Activated CD4-positive, alpha-beta T cell treated with anti-CD3 and anti-CD28 coated beads, Interleukin-2, amount 50 U/mL, for 24 hours (primary cell): ENCODE measurements around the gene FERMT3.

Experiments
- DNase-seq, 2 donors: peaks; one replicate each; pipeline ENCODE4 v3.0.0-alpha.2; 2020; ENCODE audit warnings: low read depth in 1 of 2, low spot score in 1 of 2

Gene FERMT3

DNA sequence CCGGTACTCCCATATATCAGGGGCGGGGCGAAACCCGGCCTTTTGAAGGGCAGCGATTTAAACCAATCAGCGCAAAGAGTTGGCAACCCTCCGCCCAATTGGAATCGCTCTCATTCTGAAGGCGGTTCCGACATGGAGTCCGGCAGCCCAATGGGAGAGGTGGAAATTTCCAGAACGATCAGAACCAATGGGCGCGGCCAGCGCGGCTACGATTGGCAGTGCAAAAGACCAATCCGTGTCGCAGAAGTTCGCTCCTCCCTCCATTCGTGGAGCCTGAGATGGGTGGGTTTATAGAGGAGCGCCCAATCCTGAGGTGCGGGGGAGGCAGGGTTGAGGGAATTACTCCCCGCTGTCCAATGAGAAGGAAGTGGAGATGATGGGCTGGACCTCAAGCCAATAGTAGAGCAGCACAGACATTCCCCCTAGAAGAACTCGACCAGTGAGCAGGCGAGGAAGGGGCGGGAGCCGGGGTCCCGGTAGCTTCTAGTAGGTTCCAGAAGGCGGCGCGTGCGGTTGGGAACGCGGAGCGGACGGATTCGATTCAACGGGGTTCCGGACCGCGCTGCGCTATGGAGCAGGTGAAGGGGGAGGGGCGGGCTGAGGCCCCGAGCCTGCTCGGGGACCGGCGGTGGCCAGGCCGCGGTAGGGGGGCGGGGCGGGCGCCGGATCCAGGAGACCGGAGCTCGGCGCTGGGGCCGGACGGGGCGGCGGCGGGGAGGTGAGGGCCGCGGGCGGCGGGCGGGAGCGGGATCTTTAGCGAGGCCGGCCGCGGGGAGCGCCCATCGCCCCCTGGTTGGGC is 20.6 kb upstream of the FERMT3 start, which contains the start of gene STIP1:
TSS of gene STIP1 (plus strand) at position 479 of the 799 bp plus-strand sequence. CDS start at position 570, 91 bp downstream.
- DNase-seq = peak; percentile 94 to 99

DNA sequence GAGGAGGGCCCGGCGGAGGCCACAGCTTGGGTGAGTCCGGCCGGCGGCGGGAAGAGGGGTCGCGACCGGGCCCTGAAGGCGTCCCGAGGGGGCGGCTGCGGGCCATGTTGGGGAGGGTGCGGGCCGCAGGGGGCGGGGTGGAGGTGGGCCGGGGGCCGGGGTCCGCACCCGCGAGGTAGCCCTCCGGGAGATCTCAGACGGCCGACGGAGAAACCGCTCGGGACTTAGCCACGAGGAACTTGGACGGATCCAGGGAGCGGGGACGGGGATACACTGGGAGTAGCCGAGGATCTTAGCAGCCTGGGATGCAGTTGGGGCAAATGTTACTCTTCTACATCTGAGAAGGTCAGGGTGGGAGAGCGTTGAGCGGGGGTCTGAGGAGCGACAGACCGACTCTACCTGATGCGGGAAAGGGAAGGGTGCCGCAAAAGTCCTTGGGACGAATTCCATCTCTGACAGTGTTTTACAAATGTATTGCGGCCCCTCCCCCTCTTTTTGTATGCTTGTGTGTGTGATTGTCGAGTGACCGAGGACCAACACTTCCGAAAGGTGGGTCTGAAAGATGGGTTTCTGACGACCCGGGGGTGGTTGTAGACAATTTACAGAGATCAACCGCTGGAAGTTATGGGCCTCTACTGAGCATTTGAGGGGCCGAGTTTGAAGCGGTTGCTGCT is 19.9 kb upstream of the FERMT3 start:
- peak in 1 of 2 donors; percentile 33 for DNase-seq

DNA sequence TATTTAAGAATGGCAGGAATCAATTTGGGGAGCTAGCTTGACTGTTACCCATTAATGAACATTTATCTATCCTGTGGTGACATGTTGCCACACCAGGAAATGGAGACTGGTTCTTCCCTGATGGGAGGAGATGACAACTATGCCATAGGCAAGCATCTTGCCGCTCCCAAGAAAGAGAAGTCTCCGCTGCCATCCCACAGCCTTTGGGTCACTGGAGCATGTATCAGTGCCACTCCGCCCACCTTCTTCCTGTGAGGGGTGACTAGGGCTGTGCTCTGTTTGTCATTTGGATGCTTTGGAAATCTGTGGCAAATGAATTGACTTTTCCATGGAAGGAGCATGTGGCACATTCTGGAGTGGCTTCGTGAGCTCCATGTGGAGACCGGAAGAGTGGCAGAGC is 14.1 kb upstream of the FERMT3 start:
- no peak for DNase-seq

DNA sequence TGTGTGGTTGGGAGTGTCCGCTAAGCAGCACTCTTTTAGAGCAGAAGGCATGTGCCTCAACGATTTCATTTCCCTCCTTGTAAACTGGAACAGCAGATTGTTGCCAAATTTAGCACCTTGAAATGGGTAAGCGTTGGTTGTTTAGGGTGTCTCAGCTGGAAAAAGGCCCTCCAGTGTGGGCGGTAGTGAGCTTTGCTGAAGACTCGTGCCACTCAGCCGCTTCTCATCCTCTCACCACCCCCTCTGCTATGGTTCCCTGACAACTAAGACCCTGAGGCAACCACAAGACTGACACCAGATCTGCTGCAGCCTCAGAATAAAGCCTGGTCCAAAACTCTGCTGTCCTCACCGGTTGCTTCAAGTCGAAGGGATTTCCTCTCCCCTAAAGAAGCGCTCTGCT is 9.9 kb upstream of the FERMT3 start:
- DNase-seq = no peak

DNA sequence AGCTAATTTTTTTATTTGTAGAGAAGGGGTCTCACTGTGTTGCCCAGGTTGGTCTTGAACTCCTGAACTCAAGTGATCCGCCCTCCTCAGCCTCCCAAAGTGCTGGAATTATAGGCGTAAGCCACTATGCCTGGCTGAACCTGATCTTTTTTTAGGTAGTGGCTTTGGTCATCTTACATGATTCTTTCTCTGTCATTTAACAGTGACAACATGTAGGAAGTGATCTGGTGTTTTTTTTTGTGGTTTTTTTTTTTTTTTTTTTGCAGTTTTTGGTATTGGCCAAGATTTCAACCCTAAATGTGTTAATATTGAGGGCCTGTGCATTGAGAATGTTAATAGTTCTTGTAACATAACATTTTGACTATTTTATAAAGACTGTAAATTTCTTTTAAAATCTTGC is 8.0 kb upstream of the FERMT3 start:
- no peak for DNase-seq

DNA sequence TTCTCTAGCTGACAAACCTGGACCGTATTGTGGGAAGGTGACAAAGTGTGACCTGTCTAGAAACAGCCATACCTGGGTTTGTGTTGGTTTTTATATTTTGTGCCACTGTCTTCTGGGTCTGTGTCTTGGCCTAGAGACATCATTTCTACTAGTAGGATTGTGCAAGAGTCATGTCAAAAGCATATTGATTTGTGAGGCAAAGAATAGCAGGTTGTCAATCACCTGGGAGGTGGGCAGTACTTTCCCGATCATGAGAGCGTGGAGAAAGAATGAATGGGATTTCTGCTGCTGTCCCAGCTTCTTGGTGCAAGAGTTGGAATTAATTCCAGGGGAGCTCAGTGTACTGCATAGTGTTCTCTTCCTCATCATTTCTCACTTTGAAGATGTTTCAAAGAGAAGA is 5.0 kb upstream of the FERMT3 start:
- no peak for DNase-seq

DNA sequence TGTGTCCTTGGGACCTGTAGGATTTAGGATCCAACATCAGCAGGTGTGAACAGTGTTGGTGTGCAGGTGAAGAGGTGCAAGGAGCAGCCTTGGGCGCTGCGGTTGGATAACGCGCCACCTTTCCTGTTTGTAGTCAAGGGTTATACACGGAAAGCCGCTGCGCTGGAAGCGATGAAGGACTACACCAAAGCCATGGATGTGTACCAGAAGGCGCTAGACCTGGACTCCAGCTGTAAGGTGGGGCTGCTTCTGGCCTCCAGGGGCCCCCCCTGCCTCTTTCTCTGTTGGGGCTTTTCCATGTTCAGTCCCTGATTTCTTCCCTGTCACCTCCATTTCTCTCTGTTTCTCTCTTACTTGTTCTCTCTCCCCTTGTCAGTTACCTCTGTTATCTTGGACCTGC is 3.5 kb upstream of the FERMT3 start:
- DNase-seq = no peak

DNA sequence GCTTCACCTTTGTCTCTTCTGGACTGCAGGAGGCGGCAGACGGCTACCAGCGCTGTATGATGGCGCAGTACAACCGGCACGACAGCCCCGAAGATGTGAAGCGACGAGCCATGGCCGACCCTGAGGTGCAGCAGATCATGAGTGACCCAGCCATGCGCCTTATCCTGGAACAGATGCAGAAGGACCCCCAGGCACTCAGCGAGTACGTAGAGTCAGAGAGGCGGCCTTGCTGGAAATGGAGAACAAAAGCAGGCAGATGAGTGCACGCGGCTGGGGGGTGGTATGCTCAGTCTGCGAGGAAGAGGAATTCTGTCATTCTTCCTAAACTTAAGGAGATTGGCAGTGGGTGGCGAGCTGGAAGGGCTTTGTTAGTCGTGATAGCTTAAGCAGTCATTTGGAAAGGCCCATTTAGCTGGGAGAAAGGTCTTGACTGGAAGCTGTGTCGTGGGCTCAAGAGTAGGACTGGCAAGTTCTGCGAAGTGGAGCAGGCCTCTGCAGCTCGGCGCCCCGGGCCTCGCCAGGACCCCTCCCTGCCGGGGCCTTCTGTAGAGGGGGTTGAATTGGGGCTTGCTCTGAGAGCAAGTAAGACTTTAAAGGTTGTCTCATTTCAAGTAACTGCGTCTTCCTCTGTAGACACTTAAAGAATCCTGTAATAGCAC is 3.0 kb upstream of the FERMT3 start:
- no peak for DNase-seq

DNA sequence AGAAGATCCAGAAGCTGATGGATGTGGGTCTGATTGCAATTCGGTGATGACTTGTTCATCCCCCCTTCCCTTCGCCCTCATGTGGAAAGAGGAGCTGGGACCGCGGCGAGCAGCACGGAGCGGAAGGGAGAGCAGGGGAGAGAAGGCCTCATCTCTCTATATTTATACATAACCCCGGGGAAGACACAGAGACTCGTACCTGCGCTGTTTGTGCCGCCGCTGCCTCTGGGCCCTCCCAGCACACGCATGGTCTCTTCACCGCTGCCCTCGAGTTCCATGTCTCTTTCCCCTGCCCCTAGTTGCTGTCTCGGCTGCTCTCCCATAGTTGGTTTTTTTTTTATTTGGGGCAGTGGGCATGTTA is 2.5 kb upstream of the FERMT3 start:
- no peak for DNase-seq

DNA sequence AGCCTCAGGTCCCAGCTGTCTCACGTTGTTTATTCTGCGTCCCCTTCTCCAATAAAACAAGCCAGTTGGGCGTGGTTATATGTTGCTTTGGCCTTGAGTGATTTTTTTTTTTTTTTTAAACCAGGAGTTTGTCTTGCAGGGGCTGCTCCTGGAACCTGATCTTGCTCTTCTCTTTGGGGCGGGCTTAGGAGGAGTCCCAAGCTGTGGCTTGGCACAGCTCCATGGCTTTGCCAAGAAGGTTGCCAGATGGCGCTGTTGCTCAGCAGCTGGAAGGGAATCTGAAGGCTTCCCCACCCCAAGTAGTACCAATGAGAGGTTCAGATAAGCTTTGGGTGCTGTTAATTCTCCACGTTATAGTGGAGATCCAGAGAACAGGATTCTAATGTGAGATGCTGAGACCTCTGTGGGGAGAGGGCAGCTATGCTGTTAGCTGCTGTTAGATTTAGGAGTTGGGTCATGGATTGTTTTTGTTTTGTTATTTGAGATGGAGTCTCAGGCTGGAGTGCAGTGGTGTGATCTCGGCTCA is 2.0 kb upstream of the FERMT3 start:
- DNase-seq = peak; percentile 45 to 64

DNA sequence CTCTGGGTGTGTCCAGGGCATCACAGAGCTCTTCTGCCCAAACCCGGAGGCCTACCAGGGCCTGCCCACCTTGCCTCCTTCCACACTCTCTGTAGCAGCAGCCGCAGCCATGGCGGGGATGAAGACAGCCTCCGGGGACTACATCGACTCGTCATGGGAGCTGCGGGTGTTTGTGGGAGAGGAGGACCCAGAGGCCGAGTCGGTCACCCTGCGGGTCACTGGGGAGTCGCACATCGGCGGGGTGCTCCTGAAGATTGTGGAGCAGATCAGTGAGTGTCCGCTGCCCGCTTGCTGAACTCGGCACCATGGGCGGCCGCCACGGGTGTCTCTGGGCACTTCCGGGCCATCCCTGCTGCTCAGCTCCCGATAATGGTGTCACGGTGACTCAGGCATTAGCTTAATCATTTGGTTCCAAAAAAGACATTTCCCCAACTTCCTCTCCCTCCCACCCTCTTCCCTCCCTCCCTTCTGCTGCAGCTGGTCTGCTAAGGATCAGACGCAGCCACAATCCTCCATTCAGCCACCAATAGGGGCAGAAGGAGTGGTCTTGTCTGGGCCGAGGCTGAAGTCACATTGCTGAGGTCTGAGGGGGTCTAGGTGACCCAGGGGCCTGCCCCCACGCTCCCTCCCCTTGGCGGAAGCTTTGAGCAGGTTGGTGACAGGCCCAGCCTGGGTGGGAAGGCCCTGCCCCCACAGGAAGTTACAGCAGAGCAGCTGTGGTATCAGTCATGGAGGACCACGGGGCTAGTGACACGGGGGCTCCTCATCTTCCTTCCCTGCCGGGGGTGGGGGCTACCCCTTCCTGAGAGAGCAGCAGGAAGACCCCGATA is 950 bp downstream of the FERMT3 start:
- peak; percentile 67 to 77 for DNase-seq

DNA sequence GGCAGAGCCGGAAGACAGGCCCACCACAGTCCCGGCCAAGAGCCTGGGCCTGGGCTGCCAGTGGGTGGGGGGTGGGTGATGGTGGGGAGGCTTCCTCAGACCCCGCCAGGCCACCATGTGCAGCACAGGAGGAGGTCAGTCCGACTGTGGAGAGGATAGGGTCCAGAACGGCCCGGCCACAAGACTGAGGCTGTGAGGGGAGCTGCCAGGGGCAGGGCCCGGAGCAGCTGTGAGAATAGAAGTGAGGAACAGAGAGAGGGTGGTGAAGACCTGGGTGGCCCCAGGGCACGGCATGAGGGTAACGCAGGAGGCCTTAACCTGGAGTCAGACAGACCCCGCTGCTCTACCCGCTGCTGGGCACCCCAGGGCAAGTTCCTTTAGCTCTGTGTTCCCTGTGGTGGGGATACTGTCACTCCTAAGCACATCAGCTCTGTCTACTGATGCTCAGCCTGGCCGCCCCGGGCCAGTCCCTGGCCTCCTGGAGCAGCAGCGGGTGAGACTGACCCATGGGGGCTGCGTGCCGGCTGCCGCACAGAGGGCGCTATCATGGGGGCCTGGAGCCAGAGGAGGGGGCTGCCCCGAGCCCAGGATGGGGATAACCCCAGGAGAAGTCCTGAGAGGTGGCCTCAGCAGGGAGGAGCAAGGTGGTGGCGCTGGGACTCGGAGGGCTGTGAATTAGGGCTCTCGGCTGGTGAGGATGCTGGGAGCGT is 1.7 kb downstream of the FERMT3 start:
- no peak for DNase-seq

DNA sequence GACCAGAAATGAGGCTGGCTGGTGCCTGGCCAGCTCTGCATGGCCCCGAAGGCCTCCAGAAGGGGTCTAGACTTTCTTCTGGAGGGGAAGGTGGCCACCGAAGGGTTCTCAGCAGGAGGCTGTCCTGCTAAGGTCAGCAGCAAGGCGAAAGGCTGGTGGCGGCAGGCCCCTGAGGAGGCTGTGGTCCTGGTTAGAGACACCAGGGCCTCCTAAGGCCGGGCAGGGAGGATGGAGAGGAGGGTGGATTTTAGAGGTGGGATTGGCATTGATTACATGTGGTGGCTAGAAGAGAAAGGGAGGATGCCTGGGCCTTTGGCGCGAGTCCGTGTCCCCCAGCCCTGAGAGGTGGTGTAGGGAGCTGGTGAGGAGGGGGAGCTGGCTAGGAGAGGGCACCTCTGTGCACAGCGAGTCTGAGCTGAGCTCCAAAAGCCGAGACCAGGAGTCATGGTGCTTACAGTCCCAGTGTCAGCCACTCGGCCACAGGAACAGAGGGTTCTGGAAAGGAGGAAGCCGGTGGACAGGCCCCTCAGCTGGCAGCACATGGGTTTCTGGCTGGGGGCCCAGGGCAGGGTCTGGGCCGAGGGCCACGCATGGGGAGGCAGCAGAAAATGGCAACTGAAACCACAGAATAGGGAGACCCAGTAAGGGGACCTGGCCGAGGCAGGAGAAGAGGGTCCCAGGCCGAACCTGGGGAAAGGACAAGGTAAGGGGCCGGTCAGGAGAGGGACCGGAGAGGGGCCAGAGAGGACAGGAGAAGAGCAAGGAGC is 2.5 kb downstream of the FERMT3 start:
- no peak for DNase-seq

DNA sequence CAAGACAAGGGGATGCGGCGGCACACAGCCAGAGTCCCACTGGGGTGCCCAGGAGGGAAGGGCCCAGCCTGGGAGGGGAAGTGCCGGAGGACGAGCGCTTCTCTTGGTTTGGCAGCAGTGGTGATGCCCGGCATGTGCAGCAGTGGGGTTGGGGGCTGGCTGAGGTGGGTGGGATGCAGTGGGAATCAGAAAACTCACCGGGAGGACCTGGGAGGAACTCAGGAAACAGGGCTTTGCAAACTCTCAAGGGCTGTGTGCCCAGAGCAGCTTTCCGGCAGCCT is 3.0 kb downstream of the FERMT3 start:
- DNase-seq = no peak

DNA sequence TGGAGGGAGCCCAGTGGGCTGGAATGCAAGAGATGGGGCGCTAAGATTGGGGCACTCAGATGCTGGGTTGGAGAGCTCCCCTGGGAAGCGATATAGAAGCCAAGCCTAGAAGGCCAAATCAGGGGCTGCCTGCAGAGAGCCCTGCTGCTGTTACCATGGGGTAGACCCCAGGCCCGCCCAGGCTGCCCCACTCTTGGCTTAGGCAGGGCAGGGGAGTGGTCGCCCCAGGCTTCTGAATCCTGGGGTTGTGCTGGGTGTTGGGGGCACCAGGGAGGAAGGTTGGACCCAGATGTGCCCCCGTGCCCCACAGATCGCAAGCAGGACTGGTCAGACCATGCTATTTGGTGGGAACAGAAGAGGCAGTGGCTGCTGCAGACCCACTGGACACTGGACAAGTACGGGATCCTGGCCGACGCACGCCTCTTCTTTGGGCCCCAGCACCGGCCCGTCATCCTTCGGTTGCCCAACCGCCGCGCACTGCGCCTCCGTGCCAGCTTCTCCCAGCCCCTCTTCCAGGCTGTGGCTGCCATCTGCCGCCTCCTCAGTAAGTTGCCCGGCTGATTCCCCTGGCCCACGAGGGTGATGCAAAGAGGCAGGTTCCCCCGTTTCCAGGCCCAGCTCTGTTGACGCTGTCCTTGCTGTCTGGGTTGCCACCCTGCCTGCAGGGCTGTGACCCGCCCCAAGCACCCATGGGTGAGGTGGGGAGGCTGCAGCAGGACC is 3.9 kb downstream of the FERMT3 start:
- no peak for DNase-seq

DNA sequence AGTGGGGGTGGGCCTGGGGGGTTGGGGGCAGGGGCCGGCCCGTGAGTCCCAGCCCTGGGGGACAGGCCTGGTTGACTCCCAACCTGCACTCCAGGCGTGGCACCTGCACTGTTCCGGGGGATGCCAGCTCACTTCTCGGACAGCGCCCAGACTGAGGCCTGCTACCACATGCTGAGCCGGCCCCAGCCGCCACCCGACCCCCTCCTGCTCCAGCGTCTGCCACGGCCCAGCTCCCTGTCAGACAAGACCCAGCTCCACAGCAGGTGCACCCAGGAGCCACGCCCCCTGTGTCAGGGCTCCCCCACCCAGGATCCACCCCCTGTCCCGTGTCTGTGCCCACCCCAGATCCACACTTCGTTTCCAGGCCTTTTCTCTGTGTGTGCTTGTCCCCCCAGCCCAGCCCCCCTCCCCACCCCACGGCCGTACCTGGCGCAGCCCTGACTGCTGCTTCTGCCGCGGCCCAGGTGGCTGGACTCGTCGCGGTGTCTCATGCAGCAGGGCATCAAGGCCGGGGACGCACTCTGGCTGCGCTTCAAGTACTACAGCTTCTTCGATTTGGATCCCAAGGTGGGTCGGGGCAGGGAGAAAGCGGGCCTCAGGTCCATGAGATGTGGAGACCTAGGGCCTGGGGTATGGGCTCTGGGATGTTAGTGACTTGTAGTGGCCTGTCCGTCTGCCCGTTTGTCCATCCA is 4.8 kb downstream of the FERMT3 start:
- no peak for DNase-seq

DNA sequence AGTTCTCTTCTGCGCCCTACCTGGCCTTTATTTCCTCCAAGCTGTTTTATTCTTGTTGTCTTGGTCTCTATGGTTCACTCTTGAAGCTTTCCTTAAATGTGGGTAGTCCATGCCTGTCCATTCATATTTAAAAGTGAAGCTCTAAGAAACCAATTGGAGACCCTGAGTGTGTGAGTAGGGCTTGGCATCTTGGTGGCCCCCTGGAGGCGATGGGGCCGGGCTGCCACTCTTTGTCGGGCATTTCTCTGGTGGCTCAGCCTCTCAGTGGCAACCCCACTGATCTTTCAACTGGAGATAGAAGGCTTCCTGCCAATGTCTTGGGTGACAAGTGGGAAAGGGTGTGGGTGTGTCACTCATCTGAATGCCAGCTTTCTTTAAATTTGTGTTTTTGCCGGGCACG is 10.4 kb downstream of the FERMT3 start:
- no peak for DNase-seq

DNA sequence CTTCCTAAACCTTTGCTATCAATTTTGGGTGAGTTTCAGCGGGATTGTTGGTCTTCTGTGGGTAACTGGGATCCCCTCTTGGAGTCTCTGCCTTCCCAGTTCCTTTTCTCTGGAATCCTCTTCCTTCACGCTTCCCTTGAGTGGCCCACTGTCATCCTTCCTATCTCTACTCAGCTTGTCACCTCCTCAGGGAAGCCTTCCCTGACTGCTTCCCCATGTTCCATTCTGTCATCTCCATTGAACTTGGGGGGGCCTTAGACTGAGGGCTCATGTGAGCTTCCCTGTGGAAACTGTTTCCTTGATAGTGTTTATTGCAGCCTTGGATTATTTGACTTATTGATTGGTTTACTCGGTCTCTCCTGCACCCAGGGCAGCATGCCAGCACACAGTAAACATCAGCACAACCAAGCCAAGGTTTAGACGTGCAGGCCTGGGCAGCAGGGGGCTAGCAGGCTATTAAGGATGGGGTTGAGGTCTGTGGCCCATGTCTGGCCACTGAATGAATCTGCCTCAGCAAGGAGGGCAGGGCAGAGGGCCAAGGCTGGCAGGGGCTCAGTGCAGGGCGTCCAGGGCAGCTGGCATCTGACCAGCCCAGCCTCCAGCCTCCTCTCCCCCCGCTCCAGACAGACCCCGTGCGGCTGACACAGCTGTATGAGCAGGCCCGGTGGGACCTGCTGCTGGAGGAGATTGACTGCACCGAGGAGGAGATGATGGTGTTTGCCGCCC is 12.3 kb downstream of the FERMT3 start:
- DNase-seq = no peak
